ENCODE measurements around the gene EXD2.

EXD2 gene

DNA sequence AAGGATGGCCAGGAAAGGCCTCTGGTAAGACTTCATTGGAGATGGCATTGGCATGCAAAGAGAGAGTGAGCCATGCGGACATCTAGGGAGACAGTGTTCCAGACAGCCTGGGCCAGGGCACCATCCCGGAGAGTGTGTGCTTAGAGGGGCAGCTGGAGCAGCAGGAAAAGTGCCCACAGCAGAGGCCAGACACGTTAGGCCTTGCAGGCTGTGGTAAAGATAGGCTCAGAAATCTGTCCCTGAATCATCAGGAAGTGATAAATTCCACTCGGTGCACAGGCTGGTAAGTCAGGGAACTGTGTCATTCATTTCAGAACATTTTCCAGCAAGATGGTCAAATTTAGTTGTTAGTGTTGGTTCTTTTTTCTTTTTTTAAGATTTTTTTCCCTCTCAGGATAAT lies 77.5 kb downstream of the EXD2 start:
- H3K27me3 ChIP-seq (ENCODE audit: insufficient read depth, low read length, poor library complexity) = peaks cover 22% of the 10 kb centered on the region
- no peaks in the 10 kb centered on the region for H3K79me2 ChIP-seq (ENCODE audit: insufficient read depth, low read length)
- no peak overlapping the region for H3K9ac ChIP-seq (ENCODE audit: low read depth, low read length)
- TF ChIP-seq EZH2 (IDR thresholded peaks at IDR 0.05; ENCODE audit: borderline replicate concordance, low read depth, low read length, severe bottlenecking) = no peak
- TF ChIP-seq, protein P1, sequence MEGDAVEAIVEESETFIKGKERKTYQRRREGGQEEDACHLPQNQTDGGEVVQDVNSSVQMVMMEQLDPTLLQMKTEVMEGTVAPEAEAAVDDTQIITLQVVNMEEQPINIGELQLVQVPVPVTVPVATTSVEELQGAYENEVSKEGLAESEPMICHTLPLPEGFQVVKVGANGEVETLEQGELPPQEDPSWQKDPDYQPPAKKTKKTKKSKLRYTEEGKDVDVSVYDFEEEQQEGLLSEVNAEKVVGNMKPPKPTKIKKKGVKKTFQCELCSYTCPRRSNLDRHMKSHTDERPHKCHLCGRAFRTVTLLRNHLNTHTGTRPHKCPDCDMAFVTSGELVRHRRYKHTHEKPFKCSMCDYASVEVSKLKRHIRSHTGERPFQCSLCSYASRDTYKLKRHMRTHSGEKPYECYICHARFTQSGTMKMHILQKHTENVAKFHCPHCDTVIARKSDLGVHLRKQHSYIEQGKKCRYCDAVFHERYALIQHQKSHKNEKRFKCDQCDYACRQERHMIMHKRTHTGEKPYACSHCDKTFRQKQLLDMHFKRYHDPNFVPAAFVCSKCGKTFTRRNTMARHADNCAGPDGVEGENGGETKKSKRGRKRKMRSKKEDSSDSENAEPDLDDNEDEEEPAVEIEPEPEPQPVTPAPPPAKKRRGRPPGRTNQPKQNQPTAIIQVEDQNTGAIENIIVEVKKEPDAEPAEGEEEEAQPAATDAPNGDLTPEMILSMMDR (IDR thresholded peaks at IDR 0.05; ENCODE audit: borderline replicate concordance, extremely low read depth, low read length, poor library complexity, severe bottlenecking) = no peak
- no peak overlapping the region for H3K4me3 ChIP-seq (ENCODE audit: low read depth in 1 of 2, low read length in 2 of 2)
- no peaks in the 10 kb centered on the region for H3K9me3 ChIP-seq (ENCODE audit: insufficient read depth, low read length, severe bottlenecking)
- H3K27ac ChIP-seq (ENCODE audit: low read length) = no peak overlapping the region
- H3K36me3 ChIP-seq (ENCODE audit: insufficient read depth, low read length) = no peaks in the 10 kb centered on the region
- DNase-seq (no peak), ATAC-seq (ENCODE audit: insufficient read depth, low read depth) (no peak)
- no peaks in the 10 kb centered on the region for H4K20me1 ChIP-seq (ENCODE audit: insufficient read depth, low read length)
- H3K4me2 ChIP-seq (ENCODE audit: insufficient read depth, low read length) = no peak overlapping the region
- no peak overlapping the region for H2AFZ ChIP-seq (ENCODE audit: low read depth, low read length)
- H3K4me1 ChIP-seq (ENCODE audit: insufficient read depth, low read length) = no peaks in the 10 kb centered on the region

DNA sequence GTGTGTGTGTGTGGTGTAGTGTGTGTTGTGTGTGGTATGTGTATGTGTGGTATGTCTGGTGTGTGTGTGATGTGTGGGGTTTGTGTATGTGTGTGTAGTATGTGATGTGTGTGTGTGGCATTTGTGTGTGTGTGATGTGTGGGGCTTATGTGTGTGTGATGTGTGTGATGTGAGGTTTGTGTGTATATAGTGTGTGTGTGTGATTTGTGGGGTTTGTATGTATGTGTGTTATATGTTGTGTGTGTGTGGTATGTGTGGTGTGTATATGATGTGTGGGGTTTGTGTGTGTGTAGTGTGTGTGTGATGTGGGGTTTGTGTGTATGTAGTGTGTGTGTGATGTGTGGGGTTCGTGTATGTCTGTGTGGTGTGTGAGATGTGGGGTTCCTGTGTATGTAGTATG lies 78.1 kb downstream of the EXD2 start:
- Histone ChIP-seq H3K27ac (ENCODE audit: low read length) (no peak overlapping the region), H4K20me1 (ENCODE audit: insufficient read depth, low read length) (no peaks in the 10 kb centered on the region), H2AFZ (ENCODE audit: low read depth, low read length) (no peak overlapping the region), H3K27me3 (ENCODE audit: insufficient read depth, low read length, poor library complexity) (peaks cover 24% of the 10 kb centered on the region), H3K4me1 (ENCODE audit: insufficient read depth, low read length) (no peaks in the 10 kb centered on the region), H3K9me3 (ENCODE audit: insufficient read depth, low read length, severe bottlenecking) (no peaks in the 10 kb centered on the region), H3K36me3 (ENCODE audit: insufficient read depth, low read length) (no peaks in the 10 kb centered on the region), H3K4me3 (ENCODE audit: low read depth in 1 of 2, low read length in 2 of 2) (no peak overlapping the region), H3K9ac (ENCODE audit: low read depth, low read length) (no peak overlapping the region), H3K79me2 (ENCODE audit: insufficient read depth, low read length) (no peaks in the 10 kb centered on the region), H3K4me2 (ENCODE audit: insufficient read depth, low read length) (no peak overlapping the region)
- DNase-seq (no peak), ATAC-seq (ENCODE audit: insufficient read depth, low read depth) (no peak)
- TF ChIP-seq, protein P1 (IDR thresholded peaks at IDR 0.05; ENCODE audit: borderline replicate concordance, extremely low read depth, low read length, poor library complexity, severe bottlenecking) = no peak
- no peak for TF ChIP-seq EZH2 (IDR thresholded peaks at IDR 0.05; ENCODE audit: borderline replicate concordance, low read depth, low read length, severe bottlenecking)

DNA sequence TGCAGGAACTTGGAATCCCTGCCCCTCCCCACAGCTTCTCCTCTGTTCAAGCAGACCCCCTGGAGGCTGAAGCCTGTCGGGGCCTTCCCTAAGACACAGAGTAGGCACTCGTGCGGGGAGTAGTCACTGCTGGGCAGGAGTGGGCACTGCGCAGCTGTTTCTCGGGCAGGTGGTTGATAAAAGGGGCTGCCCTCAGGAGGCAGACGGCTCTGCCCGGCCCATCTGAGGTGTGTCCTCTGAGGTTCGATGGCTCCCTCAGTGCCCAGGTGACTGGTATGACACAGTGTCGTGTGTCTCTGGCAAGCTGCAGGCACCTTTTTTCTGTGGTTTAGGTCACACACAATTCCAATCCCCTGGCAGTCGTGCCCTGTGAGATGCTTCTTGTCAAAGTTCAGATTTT lies 78.8 kb downstream of the EXD2 start:
- H3K4me1 ChIP-seq (ENCODE audit: insufficient read depth, low read length) = no peaks in the 10 kb centered on the region
- H3K36me3 ChIP-seq (ENCODE audit: insufficient read depth, low read length) = no peaks in the 10 kb centered on the region
- H3K4me3 ChIP-seq (ENCODE audit: low read depth in 1 of 2, low read length in 2 of 2) = no peak overlapping the region
- no peaks in the 10 kb centered on the region for H4K20me1 ChIP-seq (ENCODE audit: insufficient read depth, low read length)
- DNase-seq = no peak
- H3K4me2 ChIP-seq (ENCODE audit: insufficient read depth, low read length) = no peak overlapping the region
- TF ChIP-seq EZH2 (IDR thresholded peaks at IDR 0.05; ENCODE audit: borderline replicate concordance, low read depth, low read length, severe bottlenecking) = no peak
- TF ChIP-seq, protein P1 (IDR thresholded peaks at IDR 0.05; ENCODE audit: borderline replicate concordance, extremely low read depth, low read length, poor library complexity, severe bottlenecking) = no peak
- no peak for ATAC-seq (ENCODE audit: insufficient read depth, low read depth)
- peaks cover 23% of the 10 kb centered on the region for H3K27me3 ChIP-seq (ENCODE audit: insufficient read depth, low read length, poor library complexity)
- H3K9ac ChIP-seq (ENCODE audit: low read depth, low read length) = no peak overlapping the region
- H3K27ac ChIP-seq (ENCODE audit: low read length) = no peak overlapping the region
- H2AFZ ChIP-seq (ENCODE audit: low read depth, low read length) = no peak overlapping the region
- H3K9me3 ChIP-seq (ENCODE audit: insufficient read depth, low read length, severe bottlenecking) = no peaks in the 10 kb centered on the region
- no peaks in the 10 kb centered on the region for H3K79me2 ChIP-seq (ENCODE audit: insufficient read depth, low read length)
